HT-29 (cell line): ENCODE results near the gene STK24. TPM values are rescaled to one million over a fixed set of nuclear protein-coding genes. Genes with fewer than 3 reads are reported as not detected.
A peak's percentile ranks its signal among the peaks of the same experiment; 100 is the strongest.

Experiments used
- DNase-seq: peaks from one replicate; pipeline ENCODE4 v3.0.0-alpha.2; 2015; ENCODE audit warnings: low spot score
- total RNA-seq: library from RNA; depleted of rRNA; stranded (reverse); fragments of >200 nt; shearing (Covaris generic); gene quantifications from 2 replicates; pipeline ENCODE4 v1.2.3, GENCODE V29; 2014

Gene STK24
- total RNA-seq, 1 experiment from 2014 or later, result 113 TPM

DNA sequence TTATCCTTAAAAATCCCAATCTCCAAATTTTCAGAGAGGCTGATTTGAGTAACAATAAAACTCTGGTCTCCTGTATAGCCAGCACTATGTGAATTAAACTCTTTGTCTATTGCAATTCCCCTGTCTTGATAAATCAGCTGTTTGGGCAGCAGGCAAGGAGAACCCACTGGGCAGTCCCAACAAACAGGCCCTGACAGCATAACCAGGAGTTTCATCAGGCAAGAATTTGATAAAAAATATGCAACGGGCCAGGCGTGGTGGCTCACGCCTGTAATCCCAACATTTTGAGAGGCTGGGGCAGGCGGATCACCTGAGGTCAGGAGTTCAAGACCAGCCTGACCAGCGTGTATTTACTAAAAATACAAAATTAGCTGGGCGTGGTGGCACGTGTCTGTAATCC is 42.1 kb downstream of the STK24 start:
- DNase-seq, result peak; percentile 42

- DNase-seq, result no peak
These were observed 43.0 kb downstream of the STK24 start for GRCh38 chr13:98533912-98534311.

- no peak for DNase-seq
These were observed 44.7 kb downstream of the STK24 start for GRCh38 chr13:98532254-98532653.

DNA sequence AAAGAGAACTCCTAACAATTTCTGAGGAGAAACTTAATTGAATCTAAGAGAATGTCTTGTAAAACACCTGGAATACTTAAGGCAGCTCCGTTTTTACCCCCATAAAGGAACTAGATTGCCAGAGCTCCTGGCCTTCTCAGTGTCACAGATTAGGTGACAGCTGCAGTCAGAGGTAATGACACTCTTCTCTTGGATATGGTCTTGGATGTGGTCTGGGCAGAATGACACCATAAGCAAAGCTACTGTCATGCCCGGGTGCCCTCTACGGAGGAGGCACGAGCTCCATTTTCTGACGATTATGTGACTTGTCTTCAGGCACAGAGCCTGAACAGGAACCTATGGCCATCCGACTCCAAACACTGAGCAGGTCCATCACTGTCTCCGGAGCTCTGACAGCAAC is 46.7 kb downstream of the STK24 start:
- DNase-seq, result no peak

DNA sequence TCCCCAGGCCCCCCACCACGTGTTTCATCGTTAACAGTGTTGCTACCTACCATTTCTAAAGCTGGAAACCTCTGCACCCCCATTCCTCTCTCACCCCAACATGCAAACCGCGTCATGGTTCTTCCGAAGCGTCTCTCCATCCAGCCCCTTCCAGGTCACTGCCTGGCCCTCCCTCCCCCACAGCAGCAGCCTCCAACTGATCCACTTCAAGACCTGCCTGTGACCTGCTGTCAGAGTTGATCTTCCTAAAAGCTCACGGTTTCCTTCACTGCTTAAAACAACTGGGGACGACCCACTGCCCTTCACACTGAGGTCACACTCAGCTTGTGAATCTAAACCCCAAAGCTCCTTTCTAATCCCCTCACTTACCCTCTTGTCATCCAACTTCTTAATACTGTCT is 47.7 kb downstream of the STK24 start:
- no peak for DNase-seq

DNA sequence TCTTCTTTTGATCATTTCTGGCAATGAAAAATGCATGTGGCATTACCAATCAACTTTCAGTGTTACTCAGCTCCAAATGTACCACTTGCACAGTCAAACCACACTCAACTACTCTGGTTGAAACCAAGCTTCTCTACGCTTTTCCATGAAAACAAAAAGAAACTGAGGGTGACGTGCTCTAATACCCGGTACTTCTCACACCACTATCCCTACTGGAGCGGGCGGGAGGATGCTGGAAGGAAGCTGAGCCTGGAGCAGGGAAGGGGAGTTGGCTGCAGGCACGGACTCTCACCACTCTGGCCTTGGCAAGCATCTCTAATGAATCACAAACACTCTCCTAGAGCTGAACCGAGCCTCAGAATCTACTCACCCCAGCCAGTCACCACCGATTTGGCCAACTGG is 48.2 kb downstream of the STK24 start:
- DNase-seq, result no peak

GRCh38 chr13:98527526-98527925 is 49.4 kb downstream of the STK24 start:
- DNase-seq, result no peak

DNA sequence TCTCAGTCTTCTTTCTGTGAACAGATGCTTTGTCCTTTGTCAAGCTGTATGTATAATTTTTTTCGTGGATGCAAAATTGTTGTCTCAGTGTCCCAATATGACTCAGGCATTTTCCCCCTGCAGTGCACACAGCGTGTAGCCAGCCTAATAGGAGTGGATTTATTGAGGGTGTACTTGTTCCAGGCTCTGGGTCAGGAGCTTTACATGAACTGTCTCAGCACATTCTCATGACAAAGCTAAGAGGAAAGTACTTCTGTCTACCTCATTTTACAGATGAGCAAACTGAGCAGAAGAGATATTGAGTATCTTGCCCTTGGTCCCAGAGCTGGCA is 50.8 kb downstream of the STK24 start:
- DNase-seq, result no peak

- DNase-seq, result no peak
These were observed 51.3 kb downstream of the STK24 start for GRCh38 chr13:98525456-98526181.

- DNase-seq, result no peak
These were observed 52.1 kb downstream of the STK24 start for GRCh38 chr13:98524793-98525192.

GRCh38 chr13:98524391-98524790 is 52.5 kb downstream of the STK24 start:
- DNase-seq, result no peak

DNA sequence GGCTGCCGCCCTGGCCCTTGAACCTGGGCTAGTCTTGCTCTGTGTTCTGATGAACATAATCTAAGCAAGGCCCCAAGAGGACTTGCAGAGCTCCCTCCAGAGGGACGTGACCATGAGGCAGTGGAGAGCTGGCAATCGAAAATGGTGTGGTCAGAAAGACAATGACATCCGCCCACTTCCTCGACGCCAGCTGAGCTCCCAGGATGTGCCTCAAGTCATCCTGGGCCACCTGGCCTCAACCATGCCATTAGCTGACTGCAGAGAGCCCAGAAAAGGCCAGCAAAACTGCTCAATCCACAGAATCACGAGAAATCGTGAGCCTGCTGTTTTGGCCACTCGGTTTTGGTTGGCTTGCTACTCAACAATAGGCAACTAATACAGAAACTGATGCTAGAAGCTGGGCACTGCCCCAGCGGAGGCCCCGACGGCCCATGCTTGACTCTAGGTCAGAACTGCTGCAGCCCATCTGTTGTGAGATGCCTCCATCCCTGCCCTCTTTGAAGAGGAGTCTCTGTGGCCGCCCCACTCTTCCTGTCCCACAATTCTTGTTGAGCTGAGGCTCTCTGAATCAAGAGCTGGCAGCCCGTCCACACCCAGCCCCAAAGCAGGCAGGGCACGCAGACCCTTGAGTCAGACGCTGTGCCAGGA is 53.3 kb downstream of the STK24 start:
- DNase-seq, result no peak

DNA sequence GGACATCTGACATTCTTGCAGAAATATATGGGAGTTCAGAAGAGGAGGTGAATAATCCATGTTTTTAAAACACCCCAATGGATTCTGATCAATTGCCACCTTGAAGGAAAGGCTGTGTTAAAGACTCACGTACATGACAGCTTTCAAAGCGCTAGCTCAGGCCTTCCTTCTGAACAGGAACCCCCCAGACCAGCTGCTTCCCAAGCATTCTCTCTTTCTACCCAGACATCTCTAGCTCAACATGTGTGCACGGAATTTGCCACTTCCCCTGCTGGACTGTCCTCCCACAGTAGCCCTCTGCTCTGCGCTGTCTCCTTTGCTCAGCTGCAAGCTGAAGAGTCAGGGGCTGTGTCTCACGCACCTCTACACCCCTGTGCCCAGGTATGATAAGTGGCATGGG is 54.5 kb downstream of the STK24 start:
- no peak for DNase-seq

DNA sequence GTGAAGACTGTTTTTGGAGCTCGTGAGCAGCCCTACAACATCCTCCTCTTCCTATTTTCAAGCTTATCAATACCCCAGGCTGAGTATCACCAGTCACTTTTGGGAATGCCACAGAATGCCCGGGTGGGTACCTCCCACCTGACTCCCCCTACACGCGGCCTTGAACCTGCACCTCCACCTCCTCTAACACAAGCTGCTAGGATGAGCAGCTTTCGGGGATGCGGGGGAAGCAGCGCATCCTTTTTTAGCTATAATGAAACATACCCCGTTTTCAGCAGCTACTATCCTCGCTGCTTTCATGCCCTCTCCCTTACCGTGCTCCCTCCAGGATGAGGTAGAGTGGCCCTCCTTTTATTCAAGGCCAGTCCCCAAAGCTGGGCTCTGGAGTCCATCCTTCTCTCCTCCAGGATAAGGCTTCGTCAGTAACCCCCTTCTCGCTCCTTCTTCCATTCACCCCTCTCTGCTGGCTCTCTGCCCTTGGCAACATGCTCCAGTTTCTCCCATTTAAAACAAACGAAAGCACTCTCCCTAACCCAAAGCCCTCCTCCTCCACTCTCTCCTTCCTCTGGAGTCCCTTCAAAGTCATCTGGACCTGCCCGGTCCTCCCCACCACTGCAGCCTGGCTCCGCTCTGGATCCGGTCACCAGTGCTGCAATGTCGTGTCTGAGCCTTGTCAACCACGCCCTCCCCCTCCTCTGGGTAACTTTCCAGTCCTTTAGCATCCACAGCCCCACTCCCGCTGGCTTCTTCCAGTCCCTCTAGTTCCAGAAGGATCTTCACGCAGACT is 55.3 kb downstream of the STK24 start:
- DNase-seq, result no peak

GRCh38 chr13:98520674-98521449 is 56.0 kb downstream of the STK24 start:
- DNase-seq, result no peak

GRCh38 chr13:98519976-98520375 is 56.9 kb downstream of the STK24 start:
- no peak for DNase-seq

GRCh38 chr13:98517576-98518310 is 59.2 kb downstream of the STK24 start:
- DNase-seq, result no peak

GRCh38 chr13:98515818-98516465 is 61.0 kb downstream of the STK24 start:
- DNase-seq, result no peak

- DNase-seq, result no peak
These were observed 62.6 kb downstream of the STK24 start for GRCh38 chr13:98514288-98514687.

- DNase-seq, result no peak
These were observed 63.1 kb downstream of the STK24 start for GRCh38 chr13:98513837-98514236.
